HG03565 (cell line): ENCODE measurements around the gene GPRC6A.
"Not testable (repeated sequence)": the region's sequence is repeated elsewhere in the genome, so short reads cannot be mapped to it uniquely, and the experiment has no call there.

Experiments
- ATAC-seq: cut with Tn5 transposase; IDR thresholded peaks from one replicate; pipeline ENCODE4 v1.9.1; 2021; ENCODE audit warnings: mild to moderate bottlenecking, moderate library complexity; ENCODE audit not compliant: unreplicated experiment

Gene GPRC6A, protein sequence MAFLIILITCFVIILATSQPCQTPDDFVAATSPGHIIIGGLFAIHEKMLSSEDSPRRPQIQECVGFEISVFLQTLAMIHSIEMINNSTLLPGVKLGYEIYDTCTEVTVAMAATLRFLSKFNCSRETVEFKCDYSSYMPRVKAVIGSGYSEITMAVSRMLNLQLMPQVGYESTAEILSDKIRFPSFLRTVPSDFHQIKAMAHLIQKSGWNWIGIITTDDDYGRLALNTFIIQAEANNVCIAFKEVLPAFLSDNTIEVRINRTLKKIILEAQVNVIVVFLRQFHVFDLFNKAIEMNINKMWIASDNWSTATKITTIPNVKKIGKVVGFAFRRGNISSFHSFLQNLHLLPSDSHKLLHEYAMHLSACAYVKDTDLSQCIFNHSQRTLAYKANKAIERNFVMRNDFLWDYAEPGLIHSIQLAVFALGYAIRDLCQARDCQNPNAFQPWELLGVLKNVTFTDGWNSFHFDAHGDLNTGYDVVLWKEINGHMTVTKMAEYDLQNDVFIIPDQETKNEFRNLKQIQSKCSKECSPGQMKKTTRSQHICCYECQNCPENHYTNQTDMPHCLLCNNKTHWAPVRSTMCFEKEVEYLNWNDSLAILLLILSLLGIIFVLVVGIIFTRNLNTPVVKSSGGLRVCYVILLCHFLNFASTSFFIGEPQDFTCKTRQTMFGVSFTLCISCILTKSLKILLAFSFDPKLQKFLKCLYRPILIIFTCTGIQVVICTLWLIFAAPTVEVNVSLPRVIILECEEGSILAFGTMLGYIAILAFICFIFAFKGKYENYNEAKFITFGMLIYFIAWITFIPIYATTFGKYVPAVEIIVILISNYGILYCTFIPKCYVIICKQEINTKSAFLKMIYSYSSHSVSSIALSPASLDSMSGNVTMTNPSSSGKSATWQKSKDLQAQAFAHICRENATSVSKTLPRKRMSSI

DNA sequence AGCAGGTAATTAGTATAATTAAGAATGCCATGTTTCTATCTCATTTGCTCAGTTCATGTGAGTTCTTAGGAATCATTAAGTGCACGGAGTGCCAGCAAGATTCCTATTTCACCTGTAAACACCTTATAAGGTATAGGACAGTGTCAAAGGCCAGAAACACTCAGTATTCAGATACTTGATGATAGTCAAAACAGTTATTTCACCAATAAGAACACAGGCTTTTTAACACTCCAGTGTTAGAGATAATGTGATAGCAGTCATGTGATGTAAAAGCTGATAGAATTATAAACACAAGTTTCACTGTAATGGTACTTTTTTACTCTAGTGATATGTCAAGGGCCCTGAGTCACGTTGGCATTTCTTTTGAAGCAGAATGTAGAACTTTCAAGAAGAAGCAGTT is at the start of gene GPRC6A:
TSS of gene GPRC6A (minus strand) at position 101 of the 400 bp plus-strand sequence. CDS start at position 31, 70 bp downstream.
- no peak for ATAC-seq

DNA sequence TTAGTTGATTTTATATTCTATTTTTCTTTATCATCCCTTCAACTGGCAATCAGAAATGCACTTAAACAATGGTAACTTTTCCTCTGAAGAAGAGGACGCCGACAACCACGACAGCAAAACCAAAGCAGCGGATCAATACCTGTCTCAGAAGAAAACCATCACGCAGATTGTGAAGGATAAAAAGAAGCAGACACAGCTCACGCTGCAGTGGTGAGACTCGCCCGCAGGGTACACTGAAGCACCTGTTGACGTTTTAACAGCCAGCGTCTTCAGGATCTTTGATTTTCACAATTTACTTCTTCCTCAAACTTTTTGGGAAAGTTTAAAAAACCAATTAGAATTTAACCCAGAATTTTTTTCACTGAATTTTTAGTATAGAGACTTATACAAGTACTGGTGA is 48.9 kb upstream of the GPRC6A start:
- ATAC-seq, result no peak

DNA sequence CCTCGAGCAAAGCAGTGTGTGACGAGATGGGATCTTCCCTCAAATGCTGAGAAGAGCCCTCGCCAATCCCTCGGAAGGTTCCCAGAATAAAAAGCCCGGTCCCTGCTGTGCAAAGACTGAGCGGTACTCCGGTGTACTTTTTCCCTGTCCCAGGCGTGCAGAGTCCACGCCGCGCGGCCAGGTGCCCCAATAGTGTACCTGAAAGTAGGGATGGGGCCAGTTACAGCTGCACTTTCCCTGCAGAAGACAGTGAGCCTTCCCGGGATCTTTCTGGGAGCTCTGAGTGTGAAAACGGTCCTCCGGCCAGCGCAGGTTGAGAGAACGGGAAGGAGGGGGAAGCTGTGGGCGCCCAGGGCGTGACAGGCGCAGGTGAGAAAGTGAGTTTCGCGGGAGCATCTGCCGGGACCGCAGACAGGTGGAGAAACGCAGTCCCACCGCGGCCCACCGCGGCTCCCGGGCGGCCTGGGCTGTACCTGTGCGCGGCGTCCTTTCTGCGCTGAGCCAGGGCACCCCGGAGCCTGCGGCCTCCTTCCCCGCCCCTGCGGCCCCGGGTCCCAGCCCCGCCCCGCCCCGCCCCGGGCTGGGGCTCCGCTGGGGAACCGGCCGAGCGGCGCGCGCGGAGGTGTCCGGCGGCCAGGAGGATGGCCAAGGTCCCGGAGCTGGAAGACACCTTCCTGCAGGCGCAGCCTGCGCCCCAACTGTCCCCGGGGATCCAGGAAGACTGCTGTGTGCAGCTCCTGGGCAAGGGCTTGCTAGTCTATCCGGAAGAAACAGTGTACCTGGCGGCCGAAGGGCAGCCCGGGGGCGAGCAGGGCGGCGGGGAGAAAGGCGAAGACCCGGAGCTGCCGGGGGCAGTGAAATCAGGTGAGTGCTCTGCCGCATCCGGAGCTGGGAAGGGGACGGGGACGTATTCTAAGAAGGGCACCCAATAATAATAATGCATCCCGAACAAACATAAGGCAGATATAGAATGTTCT is 48.0 kb upstream of the GPRC6A start, which contains the start of gene RFX6:
TSS of gene RFX6 (plus strand) at position 608 of the 977 bp plus-strand sequence. CDS start at position 642, 34 bp downstream.
- ATAC-seq, result no peak

DNA sequence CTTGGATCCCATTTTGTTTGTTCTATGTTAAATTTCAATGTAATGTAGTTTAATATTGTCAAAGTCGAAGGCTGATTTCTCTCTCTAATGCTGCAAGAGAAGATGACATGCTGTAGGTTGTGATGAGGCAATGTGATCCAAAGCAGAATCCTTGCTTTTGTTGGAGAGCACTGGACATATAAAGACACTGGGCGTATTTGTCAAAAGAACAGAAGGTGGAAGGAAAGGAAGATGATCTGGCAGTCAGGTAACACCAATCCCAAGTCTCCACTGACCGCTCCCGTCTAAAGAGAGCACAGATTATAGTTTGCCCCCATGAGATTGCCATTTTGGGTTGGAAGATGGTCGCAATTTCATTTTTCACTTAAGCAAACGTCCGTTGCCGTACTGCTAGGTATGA is 47.2 kb upstream of the GPRC6A start:
- ATAC-seq, result no peak

DNA sequence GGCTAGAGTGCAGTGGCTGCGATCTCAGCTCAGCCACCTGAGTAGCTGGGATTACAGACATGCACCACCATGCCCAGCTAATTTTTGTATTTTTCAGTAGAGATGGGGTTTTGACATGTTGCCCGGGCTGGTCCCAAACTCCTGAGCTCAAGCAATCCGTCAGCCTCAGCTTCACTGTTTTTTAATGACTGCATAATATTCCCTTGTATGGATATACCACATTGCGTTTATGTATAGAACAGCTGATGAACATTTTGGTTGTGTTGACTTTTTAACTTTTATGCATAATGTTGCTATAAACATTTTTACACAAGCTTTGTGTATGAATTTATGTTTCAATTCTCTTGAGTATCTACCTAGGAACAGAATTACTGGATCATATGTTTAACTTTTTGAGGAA is 43.9 kb upstream of the GPRC6A start:
- no peak for ATAC-seq

DNA sequence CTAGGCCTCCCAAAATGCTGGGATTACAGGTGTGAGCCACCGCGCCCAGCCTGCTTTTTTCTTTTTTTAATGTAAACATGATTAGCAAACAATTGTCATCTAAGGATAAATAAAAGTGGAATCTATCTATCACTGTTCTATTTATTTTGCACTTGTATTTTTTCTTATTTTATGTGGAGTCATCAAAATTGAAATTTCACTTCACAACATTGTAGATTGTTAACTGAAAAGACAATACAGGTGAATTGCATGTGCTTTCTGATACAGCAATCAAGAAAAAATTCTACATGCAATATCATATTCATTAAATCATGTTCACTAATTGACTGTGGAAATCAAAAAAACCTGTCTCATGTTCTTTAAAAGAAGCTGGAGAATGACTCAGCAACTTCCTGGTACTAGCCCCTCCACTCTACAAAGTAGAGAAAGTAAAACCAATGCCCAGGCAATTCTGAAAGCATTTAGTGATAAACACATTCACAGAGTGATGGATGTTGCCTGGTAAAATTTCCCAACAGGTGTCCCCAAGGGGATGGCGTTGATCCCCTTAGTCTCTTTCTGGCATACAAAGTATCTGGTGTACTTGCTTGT is 37.5 kb upstream of the GPRC6A start:
- peak; percentile 75 for ATAC-seq

DNA sequence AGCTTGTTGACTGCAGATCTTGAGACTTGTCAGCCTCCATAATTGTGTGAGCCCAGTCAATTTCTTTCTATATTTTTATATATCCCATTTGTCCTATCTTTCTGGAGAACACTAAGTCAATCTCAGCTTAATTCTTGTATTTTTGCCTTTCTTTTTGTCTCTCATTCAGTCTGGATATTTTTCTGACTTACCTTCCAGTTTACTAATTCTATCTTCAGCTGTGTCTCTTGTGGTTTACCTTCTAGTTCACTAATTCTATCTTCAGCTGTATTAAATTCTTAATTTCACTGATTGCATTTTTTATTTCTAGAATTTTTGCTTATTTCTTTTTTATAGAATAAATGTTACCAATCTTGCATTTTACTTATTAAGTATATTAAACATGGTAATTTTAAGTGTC is 30.4 kb upstream of the GPRC6A start:
- ATAC-seq, result no peak

DNA sequence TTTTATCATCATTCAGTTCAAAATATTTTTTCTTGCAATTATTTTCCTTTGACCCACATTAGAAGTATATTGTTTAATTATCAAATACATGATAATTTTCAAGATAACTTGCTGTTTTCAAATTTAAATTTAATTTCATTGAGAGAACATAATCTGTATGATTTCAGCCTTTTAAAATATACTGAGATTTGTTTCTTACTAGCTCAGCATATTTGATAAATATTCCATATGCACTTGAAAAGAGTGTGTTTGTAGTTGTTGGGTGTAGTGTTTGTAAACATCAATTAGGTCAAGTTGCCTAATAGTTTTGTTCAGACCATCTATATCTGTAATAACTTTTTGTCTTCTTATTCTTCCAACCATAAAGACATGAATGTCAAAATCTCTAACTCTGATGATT is 29.2 kb upstream of the GPRC6A start:
- ATAC-seq, result no peak

DNA sequence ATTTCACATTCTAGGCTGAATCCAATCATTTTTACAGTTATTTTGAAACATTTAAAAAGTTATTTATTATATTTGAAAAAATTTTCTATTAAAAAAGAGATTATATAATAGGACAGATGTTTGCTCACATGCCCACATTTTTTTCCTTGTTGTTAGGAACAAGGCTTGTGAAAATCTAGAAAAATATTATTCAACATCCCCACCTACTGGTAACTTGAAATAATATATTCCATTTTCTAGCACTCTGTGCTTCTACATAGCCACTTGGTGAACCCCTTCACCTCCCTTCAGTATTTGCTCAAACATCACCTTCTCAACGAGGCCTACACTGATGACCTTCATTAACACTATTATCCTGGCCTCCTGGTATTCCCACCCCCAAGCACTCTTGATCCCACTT is 18.3 kb upstream of the GPRC6A start:
- ATAC-seq, result peak; percentile 71

DNA sequence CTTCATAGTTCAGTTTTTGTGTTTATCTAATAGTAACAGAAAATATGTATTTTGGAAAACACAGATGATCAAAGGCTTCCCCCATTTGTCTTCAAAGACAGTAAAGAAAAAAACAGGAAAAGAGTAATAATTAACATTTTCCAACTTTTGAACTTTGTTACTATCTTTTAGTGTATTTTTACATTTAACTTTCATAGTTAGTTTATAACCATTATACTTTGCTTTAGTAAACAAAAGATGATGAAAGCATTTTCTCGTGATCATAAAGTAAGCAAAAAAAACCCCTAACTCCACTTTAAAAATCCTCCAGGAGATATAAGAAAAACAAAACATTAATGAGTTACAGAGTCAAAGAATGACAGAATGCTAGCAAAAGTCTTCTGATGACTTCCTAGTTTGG is 13.6 kb upstream of the GPRC6A start:
- ATAC-seq, result no peak

DNA sequence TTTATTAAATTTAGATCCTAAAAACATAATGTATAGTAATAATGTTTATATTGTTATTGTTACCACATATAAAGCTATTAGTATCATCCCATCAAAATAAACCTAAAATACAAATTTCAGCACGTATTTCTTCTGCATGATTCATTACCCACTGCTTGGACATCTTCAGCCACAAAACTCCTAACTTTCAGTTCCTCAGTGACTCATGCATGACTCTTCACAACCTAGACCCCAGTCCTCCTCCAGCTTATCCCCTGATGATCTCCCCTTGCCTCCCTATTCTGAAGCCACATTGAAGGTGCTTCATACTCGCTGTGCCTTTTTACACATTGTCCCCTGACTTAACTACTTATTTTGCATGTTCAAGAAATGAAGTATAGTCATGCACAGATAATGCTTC is 11.2 kb upstream of the GPRC6A start:
- no peak for ATAC-seq

DNA sequence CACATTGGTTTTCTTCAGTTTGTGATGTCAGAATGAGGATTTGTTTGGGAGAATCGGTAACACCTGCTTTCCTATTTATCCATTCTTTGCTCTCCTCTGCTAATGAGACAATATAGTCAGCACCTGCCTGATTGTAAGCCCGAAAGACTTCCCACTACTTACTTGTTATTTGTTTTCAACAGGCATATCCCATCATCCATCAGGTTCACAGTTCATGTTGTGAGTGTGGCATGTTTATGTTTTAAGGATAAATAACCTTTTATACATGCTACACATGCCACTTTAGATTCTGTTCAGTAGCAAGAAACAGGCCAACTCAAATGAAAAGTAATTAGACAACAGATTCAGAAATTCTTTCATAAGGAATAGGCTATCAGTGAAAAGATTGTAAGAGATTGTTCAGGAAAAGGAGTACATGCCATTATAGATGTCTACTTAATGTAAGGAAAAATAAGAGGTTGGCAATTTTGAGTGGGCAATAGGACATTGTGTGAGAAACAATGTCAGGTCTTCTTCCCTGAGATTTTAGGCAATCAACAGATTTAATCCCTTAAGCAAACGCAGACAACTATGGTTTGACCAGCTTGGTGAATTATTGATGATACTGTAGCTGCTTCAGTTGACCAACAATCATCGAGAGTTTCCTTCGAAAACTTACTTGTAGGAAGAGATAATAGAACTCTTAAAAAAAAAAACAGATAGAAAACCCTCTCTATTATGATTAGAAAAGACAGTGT is 7.9 kb upstream of the GPRC6A start:
- no peak for ATAC-seq

DNA sequence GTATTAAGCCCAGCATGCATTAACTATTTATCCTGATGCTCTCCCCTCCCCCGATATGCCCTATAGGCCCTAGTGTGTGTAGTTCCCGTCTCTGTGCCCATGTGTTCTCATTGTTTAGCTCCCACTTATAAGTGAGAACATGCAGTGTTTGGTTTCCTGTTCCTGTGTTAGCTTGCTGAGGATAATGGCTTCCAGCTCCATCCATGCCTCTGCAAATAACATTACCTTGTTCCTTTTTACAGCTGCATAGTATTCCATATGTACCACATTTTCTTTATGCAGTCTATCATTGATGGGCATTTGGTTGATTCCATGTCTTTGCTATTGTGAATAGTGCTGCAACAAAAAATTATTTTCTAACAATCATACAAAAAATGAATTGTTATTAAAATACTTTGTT is 5.6 kb upstream of the GPRC6A start:
- not testable (repeated sequence) for ATAC-seq

DNA sequence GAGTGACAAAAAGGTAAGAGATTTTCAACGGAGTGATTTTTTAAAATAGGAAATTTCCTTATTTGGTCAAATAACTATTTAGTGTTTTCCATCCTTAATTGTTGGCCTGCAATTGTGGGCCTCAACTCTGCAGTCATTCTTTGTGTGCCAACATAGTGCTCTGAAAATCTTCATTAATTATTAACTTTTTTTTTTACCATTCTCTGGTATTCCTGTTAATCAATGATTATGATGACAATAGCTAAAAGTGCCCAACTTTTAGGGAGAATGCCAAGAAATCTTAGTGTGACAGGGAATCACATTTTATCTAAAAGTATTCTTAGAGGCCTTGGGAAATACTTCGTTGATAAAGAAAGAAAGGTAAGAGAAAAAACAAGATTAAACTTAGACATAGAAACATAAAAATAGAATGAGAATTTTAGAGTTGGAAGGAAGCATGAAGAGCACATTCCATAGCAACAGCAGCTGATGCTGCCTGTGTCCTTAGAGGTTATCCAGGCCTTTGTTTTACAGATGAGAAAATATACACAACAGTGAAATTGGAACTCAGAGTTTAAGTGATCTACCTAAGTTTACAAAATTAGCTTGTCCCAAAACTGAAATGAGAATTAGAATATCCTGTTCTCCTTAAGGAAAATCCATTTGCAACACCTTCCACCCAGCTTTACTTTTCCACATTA is 1.2 kb downstream of the GPRC6A start:
- no peak for ATAC-seq

DNA sequence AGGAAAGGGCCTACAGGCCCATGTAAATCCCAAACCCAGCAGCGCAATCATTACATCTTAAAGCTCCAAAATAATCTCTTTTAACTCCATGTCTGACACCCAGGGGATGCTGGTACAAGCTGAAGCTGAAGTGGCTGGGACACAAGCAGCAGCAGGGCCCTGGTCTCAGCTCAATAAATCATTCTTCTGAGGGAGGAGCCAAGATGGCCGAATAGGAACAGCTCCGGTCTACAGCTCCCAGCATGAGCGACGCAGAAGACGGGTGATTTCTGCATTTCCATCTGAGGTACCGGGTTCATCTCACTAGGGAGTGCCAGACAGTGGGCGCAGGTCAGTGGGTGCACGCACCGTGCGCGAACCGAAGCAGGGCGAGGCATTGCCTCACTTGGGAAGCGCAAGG is 12.5 kb downstream of the GPRC6A start:
- ATAC-seq, result not testable (repeated sequence)

DNA sequence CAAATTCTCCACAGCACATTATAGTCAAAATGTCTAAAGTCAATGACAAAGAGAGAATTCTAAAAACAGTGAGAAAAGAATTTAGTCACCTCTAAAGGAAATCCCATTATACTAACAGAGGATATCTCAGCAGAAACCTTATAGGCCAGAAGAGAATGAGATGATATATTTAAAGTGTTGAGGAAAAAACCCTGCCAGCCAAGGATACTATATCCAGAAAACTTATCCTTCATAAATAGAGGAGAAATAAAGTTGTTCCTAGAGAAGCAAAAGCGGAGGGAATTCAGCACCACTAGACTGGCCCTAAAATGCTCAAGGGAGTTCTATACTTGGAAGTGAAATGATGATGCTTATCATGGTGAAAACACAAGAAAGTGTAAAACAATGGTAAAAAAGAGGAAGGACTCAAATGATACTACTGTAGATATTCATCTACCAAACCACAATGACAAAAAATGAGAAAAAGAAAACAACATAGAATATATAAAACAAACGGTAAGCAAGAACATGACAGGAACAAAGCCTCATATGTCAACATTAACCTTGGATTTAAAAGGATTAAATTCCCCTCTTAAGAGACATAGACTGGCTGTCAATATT is 16.7 kb downstream of the GPRC6A start:
- no peak for ATAC-seq

DNA sequence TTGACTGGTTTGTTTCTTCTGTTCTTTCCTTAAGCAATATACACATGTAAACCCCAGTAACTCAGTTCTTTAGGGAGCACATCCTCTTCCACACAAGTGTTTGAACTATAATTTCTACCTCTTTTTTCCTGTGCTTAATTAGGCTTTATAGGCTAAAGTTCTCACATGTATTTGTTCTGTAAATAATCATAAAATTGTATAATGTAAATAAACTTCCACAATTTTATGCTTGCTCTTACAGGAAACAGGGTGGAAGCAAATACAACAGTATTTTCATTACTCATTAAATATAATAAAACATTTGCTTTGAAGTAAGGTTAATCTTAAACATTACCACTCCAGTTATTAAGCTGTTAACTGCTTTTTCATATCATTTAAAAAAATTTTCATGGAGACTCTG is 26.9 kb downstream of the GPRC6A start:
- ATAC-seq, result no peak

DNA sequence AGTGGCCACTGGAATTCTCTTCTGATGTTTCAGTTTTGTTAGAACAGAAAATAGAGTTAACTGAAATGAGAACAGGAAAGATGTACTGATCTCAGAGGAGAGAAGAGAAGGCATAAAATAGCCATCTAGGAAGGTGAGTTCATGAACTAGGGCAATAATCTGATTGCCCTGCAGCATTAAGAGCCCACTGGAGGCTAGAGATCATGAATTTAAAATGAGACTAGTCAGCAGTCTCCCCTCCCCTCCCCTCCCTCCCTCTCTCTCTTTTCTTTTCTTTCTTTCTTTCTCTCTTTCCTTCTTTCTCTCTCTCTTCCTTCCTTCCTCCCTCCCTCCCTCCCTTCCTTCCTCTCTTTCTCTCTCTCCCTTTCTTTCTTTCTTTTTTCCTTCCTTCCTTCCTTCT is 28.9 kb downstream of the GPRC6A start:
- no peak for ATAC-seq

DNA sequence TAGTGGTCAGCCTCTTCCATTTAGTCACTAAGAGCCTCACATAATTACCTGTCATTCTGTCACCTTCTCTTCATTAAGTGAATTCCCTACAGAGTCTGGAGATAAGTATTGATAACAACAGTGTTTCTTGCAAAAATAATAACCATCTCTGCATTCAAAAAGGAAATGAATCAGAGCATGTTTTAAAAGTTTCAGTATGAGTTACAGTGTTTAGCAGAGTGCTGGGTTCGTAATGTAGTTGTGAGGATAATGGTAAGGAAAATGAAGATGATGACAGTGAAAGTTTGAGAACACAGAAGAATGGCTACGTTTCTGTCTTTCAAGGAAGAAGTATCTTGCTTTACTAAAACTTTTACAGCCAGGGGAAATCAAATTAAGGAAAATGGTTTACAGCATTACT is 31.3 kb downstream of the GPRC6A start:
- ATAC-seq, result peak; percentile 53
